OCI-LY1 (cell line): ENCODE data around the gene CMTM4.

Experiments used
- CTCF ChIP-seq: fragments of 200-600 bp; sonication (generic), shearing (Covaris generic); IDR thresholded peaks from 2 replicates; pipeline ENCODE4 v1.5.1; 2017; ENCODE audit warnings: mild to moderate bottlenecking, antibody characterized with exemption, low read length, moderate library complexity, mixed read lengths
- EZH2 ChIP-seq: fragments of 200-600 bp; sonication (generic), shearing (Covaris generic); IDR thresholded peaks from 2 replicates; pipeline ENCODE4 v1.8.0; 2017; ENCODE audit warnings: borderline replicate concordance, mixed run types, mild to moderate bottlenecking, antibody characterized with exemption, low read length, moderate library complexity, mixed read lengths

GRCh38 chr16:66678337-66678736, 18.2 kb downstream of the CMTM4 start:
- TF ChIP-seq CTCF (no peak), EZH2 (no peak)
